HG03432 (cell line): ENCODE measurements around the gene UBE2QL1.

Experiments used
- ATAC-seq: cut with Tn5 transposase; IDR thresholded peaks from one replicate; pipeline ENCODE4 v1.9.1; 2021; ENCODE audit warnings: mild to moderate bottlenecking, moderate library complexity; ENCODE audit not compliant: unreplicated experiment

UBE2QL1 gene

GRCh38 chr5:6448622-6449464 lies at the start of gene UBE2QL1:
TSS of gene UBE2QL1 (plus strand) at chr5:6448859. CDS start at chr5:6448894, 35 bp downstream.
- ATAC-seq = peak; percentile 60

- no peak for ATAC-seq
Observed at GRCh38 chr5:6399980-6400910, 48.4 kb upstream of the UBE2QL1 start.

GRCh38 chr5:6401410-6401809 lies 47.2 kb upstream of the UBE2QL1 start:
- no peak for ATAC-seq

GRCh38 chr5:6402939-6403338 lies 45.7 kb upstream of the UBE2QL1 start:
- peak; percentile 73 for ATAC-seq

GRCh38 chr5:6403416-6403815 lies 45.2 kb upstream of the UBE2QL1 start:
- no peak for ATAC-seq

GRCh38 chr5:6404129-6404528 lies 44.5 kb upstream of the UBE2QL1 start:
- peak; percentile 67 for ATAC-seq

- no peak for ATAC-seq
Observed at GRCh38 chr5:6405591-6405990, 43.1 kb upstream of the UBE2QL1 start.

- no peak for ATAC-seq
Observed at GRCh38 chr5:6407558-6408259, 41.0 kb upstream of the UBE2QL1 start.

- no peak for ATAC-seq
Observed at GRCh38 chr5:6408260-6408596, 40.4 kb upstream of the UBE2QL1 start.

GRCh38 chr5:6408627-6409446 lies 39.8 kb upstream of the UBE2QL1 start:
- ATAC-seq = no peak

GRCh38 chr5:6410421-6410820 lies 38.2 kb upstream of the UBE2QL1 start:
- no peak for ATAC-seq

GRCh38 chr5:6411141-6411540 lies 37.5 kb upstream of the UBE2QL1 start:
- no peak for ATAC-seq

GRCh38 chr5:6412811-6413210 lies 35.8 kb upstream of the UBE2QL1 start:
- no peak for ATAC-seq

- ATAC-seq = no peak
Observed at GRCh38 chr5:6417657-6418056, 31.0 kb upstream of the UBE2QL1 start.

GRCh38 chr5:6418679-6419276 lies 29.9 kb upstream of the UBE2QL1 start:
- no peak for ATAC-seq

GRCh38 chr5:6419340-6419852 lies 29.3 kb upstream of the UBE2QL1 start:
- no peak for ATAC-seq

GRCh38 chr5:6423327-6424109 lies 25.1 kb upstream of the UBE2QL1 start:
- no peak for ATAC-seq

- ATAC-seq = no peak
Observed at GRCh38 chr5:6424110-6424659, 24.5 kb upstream of the UBE2QL1 start.

- no peak for ATAC-seq
Observed at GRCh38 chr5:6424700-6425099, 24.0 kb upstream of the UBE2QL1 start.
